RWPE2 (cell line): ENCODE data around the gene DMD.

Source experiments
- ATAC-seq: fragments of 200-7000 bp; cut with Tn5 transposase; 3 replicates; pipeline ENCODE4 v1.9.1; 2021; ENCODE audit warnings: low read depth
- DNase-seq: peaks from one replicate; pipeline ENCODE4 v3.0.0-alpha.2; 2020; ENCODE audit warnings: low spot score
- H3K27ac ChIP-seq: fragments of 450-650 bp; 2 replicates; pipeline ENCODE4 v1.5.1; 2017; ENCODE audit warnings: mild to moderate bottlenecking; ENCODE audit not compliant: poor library complexity, severe bottlenecking
- H3K27me3 ChIP-seq: fragments of 250-450 bp; sonication (Bioruptor Pico); 2 replicates; pipeline ENCODE4 v1.5.1; 2021; ENCODE audit warnings: mild to moderate bottlenecking, moderate library complexity; ENCODE audit not compliant: insufficient read depth, poor library complexity, severe bottlenecking
- H3K36me3 ChIP-seq: fragments of 250-450 bp; sonication (Bioruptor Pico); 2 replicates; pipeline ENCODE4 v1.5.1; 2020; ENCODE audit warnings: low read depth, mild to moderate bottlenecking, moderate library complexity
- H3K4me1 ChIP-seq: fragments of 250-450 bp; sonication (Bioruptor Pico); 2 replicates; pipeline ENCODE4 v1.5.1; 2021; ENCODE audit warnings: mild to moderate bottlenecking, moderate library complexity; ENCODE audit not compliant: insufficient read depth, poor library complexity, severe bottlenecking
- H3K4me3 ChIP-seq: fragments of 250-450 bp; sonication (Bioruptor Pico); 2 replicates; pipeline ENCODE4 v1.5.1; 2021; ENCODE audit warnings: mild to moderate bottlenecking, moderate library complexity; ENCODE audit not compliant: severe bottlenecking
- H3K9me3 ChIP-seq: fragments of 250-450 bp; sonication (Bioruptor Pico); 2 replicates; pipeline ENCODE4 v1.5.1; 2021; ENCODE audit warnings: mild to moderate bottlenecking, moderate library complexity; ENCODE audit not compliant: severe bottlenecking
- TF ChIP-seq, protein P1 (sequence below): fragments of 450-650 bp; IDR thresholded peaks from one replicate; pipeline ENCODE4 v1.5.1; 2017; ENCODE audit warnings: mild to moderate bottlenecking, moderate library complexity; ENCODE audit not compliant: poor library complexity, severe bottlenecking

Gene DMD

DNA sequence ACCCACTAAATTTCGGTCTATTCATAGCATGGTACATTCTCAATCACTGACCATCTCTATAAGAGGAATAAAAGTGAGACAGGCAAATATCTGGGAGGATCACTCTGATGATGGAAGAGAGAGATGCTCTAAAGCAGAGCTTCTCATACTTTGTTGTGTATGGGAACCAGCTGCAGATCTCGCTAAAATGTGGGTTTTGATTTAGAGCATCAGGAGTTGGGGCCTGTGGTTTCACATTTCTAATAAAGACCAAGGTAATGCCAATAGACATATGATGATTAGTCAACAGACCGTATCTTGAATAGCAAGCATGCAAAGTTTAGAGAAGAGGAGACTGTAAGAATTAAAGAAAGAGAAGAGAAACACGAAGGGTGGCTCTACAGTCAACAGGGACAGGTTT lies 2032.1 kb downstream of the DMD start:
- ATAC-seq (no peak), DNase-seq (no peak)
- TF ChIP-seq, protein P1, sequence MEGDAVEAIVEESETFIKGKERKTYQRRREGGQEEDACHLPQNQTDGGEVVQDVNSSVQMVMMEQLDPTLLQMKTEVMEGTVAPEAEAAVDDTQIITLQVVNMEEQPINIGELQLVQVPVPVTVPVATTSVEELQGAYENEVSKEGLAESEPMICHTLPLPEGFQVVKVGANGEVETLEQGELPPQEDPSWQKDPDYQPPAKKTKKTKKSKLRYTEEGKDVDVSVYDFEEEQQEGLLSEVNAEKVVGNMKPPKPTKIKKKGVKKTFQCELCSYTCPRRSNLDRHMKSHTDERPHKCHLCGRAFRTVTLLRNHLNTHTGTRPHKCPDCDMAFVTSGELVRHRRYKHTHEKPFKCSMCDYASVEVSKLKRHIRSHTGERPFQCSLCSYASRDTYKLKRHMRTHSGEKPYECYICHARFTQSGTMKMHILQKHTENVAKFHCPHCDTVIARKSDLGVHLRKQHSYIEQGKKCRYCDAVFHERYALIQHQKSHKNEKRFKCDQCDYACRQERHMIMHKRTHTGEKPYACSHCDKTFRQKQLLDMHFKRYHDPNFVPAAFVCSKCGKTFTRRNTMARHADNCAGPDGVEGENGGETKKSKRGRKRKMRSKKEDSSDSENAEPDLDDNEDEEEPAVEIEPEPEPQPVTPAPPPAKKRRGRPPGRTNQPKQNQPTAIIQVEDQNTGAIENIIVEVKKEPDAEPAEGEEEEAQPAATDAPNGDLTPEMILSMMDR: no peak
- H3K4me1 ChIP-seq: no peaks in the 10 kb centered on the region
- H3K9me3 ChIP-seq: no peaks in the 10 kb centered on the region
- no peak overlapping the region for H3K27ac ChIP-seq
- H3K27me3 ChIP-seq: no peaks in the 10 kb centered on the region
- H3K36me3 ChIP-seq: no peaks in the 10 kb centered on the region
- H3K4me3 ChIP-seq: no peak overlapping the region

DNA sequence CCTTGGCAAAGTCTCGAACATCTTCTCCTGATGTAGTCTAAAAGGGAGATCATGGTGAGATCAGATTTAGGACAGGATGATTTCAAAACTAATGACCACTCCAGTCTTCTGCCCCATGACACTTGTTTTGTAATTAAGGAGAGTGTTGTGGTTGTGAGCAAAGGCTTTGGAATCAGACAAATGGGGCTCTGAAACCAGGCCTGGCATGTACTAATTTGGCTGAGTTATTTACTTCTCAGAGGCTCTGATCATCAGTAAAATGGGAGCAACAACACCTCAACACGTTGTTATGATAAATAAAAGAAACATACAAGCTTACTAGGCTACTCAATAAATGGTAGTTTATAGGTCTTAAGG lies 2032.6 kb downstream of the DMD start:
- no peaks in the 10 kb centered on the region for H3K9me3 ChIP-seq
- no peaks in the 10 kb centered on the region for H3K27me3 ChIP-seq
- no peaks in the 10 kb centered on the region for H3K4me1 ChIP-seq
- TF ChIP-seq, protein P1: no peak
- ATAC-seq (no peak), DNase-seq (no peak)
- no peak overlapping the region for H3K4me3 ChIP-seq
- no peaks in the 10 kb centered on the region for H3K36me3 ChIP-seq
- no peak overlapping the region for H3K27ac ChIP-seq

DNA sequence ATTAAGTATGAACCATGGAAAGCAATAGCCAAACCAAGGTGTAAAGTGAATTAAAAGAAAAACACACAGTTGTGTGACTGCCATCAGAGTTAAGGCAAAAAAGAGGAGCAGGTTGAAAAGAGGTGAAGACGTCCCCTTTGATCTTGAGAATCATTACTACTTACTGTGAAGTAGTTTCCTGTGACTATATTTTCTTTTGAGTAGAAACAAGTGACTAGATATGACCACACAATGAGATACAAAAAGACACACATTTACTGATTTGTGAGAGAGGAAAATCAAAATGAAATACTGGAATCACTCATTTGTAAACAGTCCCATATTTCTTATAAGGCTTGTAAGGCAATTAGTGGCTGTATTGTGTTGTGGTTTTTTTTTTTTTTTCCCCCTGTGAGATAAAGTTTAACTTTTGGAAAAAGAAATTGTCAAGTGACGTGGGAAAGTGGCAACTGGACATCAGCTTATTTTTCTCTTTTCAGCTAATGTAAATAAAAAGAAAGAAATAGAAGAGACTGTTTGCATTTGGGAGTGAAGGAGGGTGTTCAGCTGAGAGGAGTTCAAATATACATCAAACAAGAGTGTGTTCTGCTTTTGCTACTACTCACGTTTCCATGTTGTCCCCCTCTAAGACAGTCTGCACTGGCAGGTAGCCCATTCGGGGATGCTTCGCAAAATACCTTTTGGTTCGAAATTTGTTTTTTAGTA lies 2033.1 kb downstream of the DMD start:
- no peak overlapping the region for H3K4me3 ChIP-seq
- DNase-seq: no peak
- no peaks in the 10 kb centered on the region for H3K36me3 ChIP-seq
- no peak for ATAC-seq
- H3K27ac ChIP-seq: no peak overlapping the region
- no peaks in the 10 kb centered on the region for H3K9me3 ChIP-seq
- no peaks in the 10 kb centered on the region for H3K27me3 ChIP-seq
- TF ChIP-seq, protein P1: no peak
- no peaks in the 10 kb centered on the region for H3K4me1 ChIP-seq

DNA sequence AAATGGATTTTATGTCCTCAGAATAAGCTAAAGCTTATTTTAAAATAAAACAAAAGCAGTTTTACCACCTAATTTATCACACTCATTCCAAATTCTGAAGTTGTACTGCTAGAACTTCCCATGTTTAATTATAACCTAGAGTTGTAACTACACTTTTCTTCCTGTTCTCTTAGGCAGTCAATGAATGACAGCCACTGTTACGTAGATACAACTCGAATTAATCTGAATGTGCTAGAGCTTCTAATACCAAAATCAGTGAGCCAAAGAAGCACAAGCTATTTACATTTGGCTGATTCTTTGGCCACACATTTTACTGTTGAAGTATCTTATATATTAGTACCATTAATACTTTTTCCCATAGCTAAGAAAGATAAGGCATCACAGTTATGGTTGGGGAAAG lies 2040.6 kb downstream of the DMD start:
- no peaks in the 10 kb centered on the region for H3K36me3 ChIP-seq
- ATAC-seq: no peak

DNA sequence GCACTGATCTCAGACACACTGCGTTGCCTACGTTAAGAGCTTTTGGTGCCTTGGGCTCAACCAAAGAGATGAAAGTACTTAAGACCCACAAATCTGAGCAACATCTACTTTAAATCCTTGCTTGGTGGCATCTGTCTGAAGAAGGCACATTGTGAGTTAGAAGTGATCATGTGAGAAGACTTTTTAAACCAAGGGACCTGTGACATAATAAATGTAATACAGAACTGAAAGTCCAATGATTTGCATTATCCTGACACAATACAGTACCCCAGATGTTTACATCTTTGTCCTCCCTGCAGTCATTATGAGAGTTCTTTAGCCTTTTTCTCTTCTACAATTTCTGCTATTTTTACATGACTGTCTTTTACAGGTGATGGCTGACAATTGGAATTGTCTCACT lies 2042.8 kb downstream of the DMD start:
- TF ChIP-seq, protein P1: no peak
- Histone ChIP-seq H3K36me3 (no peaks in the 10 kb centered on the region), H3K9me3 (no peaks in the 10 kb centered on the region), H3K4me3 (no peak overlapping the region), H3K4me1 (no peaks in the 10 kb centered on the region), H3K27ac (no peak overlapping the region), H3K27me3 (no peaks in the 10 kb centered on the region)
- DNase-seq: no peak
- no peak for ATAC-seq

More for the DNA sequence above, 2040.6 kb downstream of the DMD start:
- Histone ChIP-seq H3K27ac (no peak overlapping the region), H3K27me3 (no peaks in the 10 kb centered on the region), H3K4me3 (no peak overlapping the region), H3K9me3 (no peaks in the 10 kb centered on the region), H3K4me1 (no peaks in the 10 kb centered on the region)
- no peak for DNase-seq
- TF ChIP-seq, protein P1: no peak
